OCI-LY1 (cell line): Measurements from ENCODE around the gene CHST11.

Experiments used
- H2AFZ ChIP-seq: fragments of 200-600 bp; sonication (generic), shearing (Covaris generic); 2 replicates; pipeline ENCODE4 v1.6.0; 2014; ENCODE audit warnings: antibody characterized with exemption, mild to moderate bottlenecking, low read length
- H3F3A ChIP-seq: fragments of 200-600 bp; sonication (generic), shearing (Covaris generic); 2 replicates; pipeline ENCODE4 v1.6.0; 2014; ENCODE audit warnings: mild to moderate bottlenecking, antibody characterized with exemption, low read length, moderate library complexity; ENCODE audit not compliant: insufficient read depth
- H3K27ac ChIP-seq: fragments of 200-600 bp; sonication (generic); 2 replicates; pipeline ENCODE4 v1.5.1; 2014; ENCODE audit warnings: low read length, mixed run types, mild to moderate bottlenecking, low read depth; ENCODE audit not compliant: poor library complexity, severe bottlenecking
- H3K27me3 ChIP-seq: fragments of 200-600 bp; sonication (generic); 2 replicates; pipeline ENCODE4 v1.6.0; 2014; ENCODE audit warnings: antibody characterized with exemption, mild to moderate bottlenecking, low read length, moderate library complexity; ENCODE audit not compliant: insufficient read depth
- H3K36me3 ChIP-seq: fragments of 200-600 bp; sonication (generic); 2 replicates; pipeline ENCODE4 v1.6.1; 2014; ENCODE audit warnings: mild to moderate bottlenecking, antibody characterized with exemption, low read length, moderate library complexity, mixed read lengths; ENCODE audit not compliant: insufficient read depth
- H3K4me1 ChIP-seq: fragments of 200-600 bp; sonication (generic); 2 replicates; pipeline ENCODE4 v1.5.1; 2014; ENCODE audit warnings: mild to moderate bottlenecking, low read length, moderate library complexity; ENCODE audit not compliant: insufficient read depth, severe bottlenecking
- H3K4me2 ChIP-seq: fragments of 200-600 bp; sonication (generic), shearing (Covaris generic); 2 replicates; pipeline ENCODE4 v1.6.1; 2014; ENCODE audit warnings: low read length
- H3K4me3 ChIP-seq: fragments of 200-600 bp; sonication (generic); 2 replicates; pipeline ENCODE4 v1.5.1; 2014; ENCODE audit warnings: low read length, low read depth, mild to moderate bottlenecking, mixed read lengths; ENCODE audit not compliant: poor library complexity, severe bottlenecking
- H3K79me2 ChIP-seq: fragments of 200-600 bp; shearing (Covaris generic); 2 replicates; pipeline ENCODE4 v1.6.1; 2016; ENCODE audit warnings: mixed run types, low read length, mixed read lengths; ENCODE audit not compliant: insufficient read depth
- H3K9ac ChIP-seq: fragments of 200-600 bp; sonication (generic), shearing (Covaris generic); 2 replicates; pipeline ENCODE4 v1.6.1; 2014; ENCODE audit warnings: mild to moderate bottlenecking, low read length, mixed read lengths
- H3K9me2 ChIP-seq: fragments of 200-600 bp; sonication (generic), shearing (Covaris generic); 2 replicates; pipeline ENCODE4 v1.6.1; 2014; ENCODE audit warnings: low read depth, mild to moderate bottlenecking, low read length, mixed read lengths
- H3K9me3 ChIP-seq: fragments of 200-600 bp; shearing (Covaris generic); 2 replicates; pipeline ENCODE4 v1.6.1; 2014; ENCODE audit warnings: low read length, mixed read lengths
- H4K20me1 ChIP-seq: fragments of 200-600 bp; sonication (generic), shearing (Covaris generic); 2 replicates; pipeline ENCODE4 v1.6.0; 2016; ENCODE audit warnings: mild to moderate bottlenecking, low read length; ENCODE audit not compliant: insufficient read depth
- EZH2 ChIP-seq: fragments of 200-600 bp; sonication (generic), shearing (Covaris generic); IDR thresholded peaks from 2 replicates; pipeline ENCODE4 v1.8.0; 2017; ENCODE audit warnings: borderline replicate concordance, mixed run types, mild to moderate bottlenecking, antibody characterized with exemption, low read length, moderate library complexity, mixed read lengths
- TF ChIP-seq, protein P1 (sequence below): fragments of 200-600 bp; sonication (generic), shearing (Covaris generic); IDR thresholded peaks from 2 replicates; pipeline ENCODE4 v1.5.1; 2017; ENCODE audit warnings: mild to moderate bottlenecking, antibody characterized with exemption, low read length, moderate library complexity, mixed read lengths

CHST11 gene

DNA sequence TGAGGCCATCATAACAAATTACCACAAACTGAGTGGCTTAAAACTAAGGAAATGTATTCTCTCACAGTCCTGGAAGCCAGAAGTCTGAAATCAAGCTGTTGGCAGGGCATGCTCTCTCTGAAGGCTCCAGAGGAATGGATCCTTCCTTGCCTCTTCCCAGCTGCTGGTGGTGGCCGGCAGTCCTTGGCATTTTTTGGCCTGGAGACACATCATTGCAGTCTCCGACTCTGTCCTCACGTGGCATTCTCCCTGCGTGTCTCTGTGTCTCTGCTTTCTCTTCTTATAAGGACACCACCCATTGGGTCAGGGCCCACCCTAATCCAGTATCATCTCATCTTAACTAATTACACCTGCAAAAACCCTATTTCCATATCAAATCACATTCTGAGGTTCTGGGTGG lies 295.3 kb downstream of the CHST11 start:
- Histone ChIP-seq H3K9ac (no peak overlapping the region), H3K79me2 (no peaks in the 10 kb centered on the region), H3K4me1 (peaks cover 17% of the 10 kb centered on the region), H4K20me1 (no peaks in the 10 kb centered on the region), H3K36me3 (no peaks in the 10 kb centered on the region), H3K4me3 (no peak overlapping the region), H3F3A (no peaks in the 10 kb centered on the region), H3K27me3 (no peaks in the 10 kb centered on the region), H2AFZ (no peak overlapping the region), H3K27ac (no peak overlapping the region), H3K9me3 (no peaks in the 10 kb centered on the region), H3K9me2 (no peaks in the 10 kb centered on the region), H3K4me2 (no peak overlapping the region)
- no peak for TF ChIP-seq EZH2
- TF ChIP-seq, protein P1, sequence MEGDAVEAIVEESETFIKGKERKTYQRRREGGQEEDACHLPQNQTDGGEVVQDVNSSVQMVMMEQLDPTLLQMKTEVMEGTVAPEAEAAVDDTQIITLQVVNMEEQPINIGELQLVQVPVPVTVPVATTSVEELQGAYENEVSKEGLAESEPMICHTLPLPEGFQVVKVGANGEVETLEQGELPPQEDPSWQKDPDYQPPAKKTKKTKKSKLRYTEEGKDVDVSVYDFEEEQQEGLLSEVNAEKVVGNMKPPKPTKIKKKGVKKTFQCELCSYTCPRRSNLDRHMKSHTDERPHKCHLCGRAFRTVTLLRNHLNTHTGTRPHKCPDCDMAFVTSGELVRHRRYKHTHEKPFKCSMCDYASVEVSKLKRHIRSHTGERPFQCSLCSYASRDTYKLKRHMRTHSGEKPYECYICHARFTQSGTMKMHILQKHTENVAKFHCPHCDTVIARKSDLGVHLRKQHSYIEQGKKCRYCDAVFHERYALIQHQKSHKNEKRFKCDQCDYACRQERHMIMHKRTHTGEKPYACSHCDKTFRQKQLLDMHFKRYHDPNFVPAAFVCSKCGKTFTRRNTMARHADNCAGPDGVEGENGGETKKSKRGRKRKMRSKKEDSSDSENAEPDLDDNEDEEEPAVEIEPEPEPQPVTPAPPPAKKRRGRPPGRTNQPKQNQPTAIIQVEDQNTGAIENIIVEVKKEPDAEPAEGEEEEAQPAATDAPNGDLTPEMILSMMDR = no peak

DNA sequence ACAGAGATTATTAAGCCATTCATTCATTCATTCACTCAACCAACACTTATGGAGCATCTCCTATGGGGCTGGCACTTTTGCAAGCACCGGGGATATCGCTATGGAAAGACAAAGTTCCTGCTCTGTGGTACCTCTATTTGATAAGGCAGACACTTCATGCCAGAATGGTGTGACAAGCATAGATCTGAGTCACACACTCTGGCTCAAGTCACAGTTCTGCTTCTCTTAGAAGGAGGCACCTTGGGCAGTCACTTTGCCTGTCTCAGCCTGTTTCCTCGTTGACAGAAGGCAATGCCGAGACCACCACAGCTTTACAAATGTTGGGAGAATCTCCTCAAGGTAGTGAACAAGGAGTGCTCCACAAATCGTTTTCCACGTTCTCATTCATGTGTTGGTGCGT lies 296.1 kb downstream of the CHST11 start:
- Histone ChIP-seq H3K9me3 (no peaks in the 10 kb centered on the region), H3K27ac (no peak overlapping the region), H3F3A (no peaks in the 10 kb centered on the region), H3K4me2 (no peak overlapping the region), H4K20me1 (no peaks in the 10 kb centered on the region), H3K79me2 (no peaks in the 10 kb centered on the region), H3K4me3 (no peak overlapping the region), H3K36me3 (peaks cover 6% of the 10 kb centered on the region; the same call in 1 of the 2 replicates), H2AFZ (no peak overlapping the region), H3K27me3 (no peaks in the 10 kb centered on the region), H3K9me2 (no peaks in the 10 kb centered on the region), H3K9ac (no peak overlapping the region), H3K4me1 (peaks cover 13% of the 10 kb centered on the region)
- TF ChIP-seq, protein P1 = no peak
- no peak for TF ChIP-seq EZH2

DNA sequence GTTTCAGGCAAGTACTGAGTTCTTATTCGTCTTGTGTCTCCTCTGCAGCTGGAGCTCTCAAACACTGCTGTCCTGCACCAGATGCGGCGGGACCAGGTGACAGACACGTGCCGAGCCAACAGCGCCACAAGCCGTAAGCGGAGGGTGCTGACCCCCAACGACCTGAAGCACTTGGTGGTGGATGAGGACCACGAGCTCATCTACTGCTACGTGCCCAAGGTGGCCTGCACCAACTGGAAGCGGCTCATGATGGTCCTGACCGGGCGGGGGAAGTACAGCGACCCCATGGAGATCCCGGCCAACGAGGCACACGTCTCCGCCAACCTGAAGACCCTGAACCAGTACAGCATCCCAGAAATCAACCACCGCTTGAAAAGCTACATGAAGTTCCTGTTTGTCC lies 300.2 kb downstream of the CHST11 start:
- H3F3A ChIP-seq = no peaks in the 10 kb centered on the region
- TF ChIP-seq, protein P1 = no peak
- no peak for TF ChIP-seq EZH2
- no peak overlapping the region for H3K4me2 ChIP-seq
- H2AFZ ChIP-seq = no peak overlapping the region
- no peaks in the 10 kb centered on the region for H3K9me2 ChIP-seq
- peaks cover 9% of the 10 kb centered on the region; the same call in 1 of the 2 replicates for H3K36me3 ChIP-seq
- H4K20me1 ChIP-seq = no peaks in the 10 kb centered on the region
- no peaks in the 10 kb centered on the region for H3K79me2 ChIP-seq
- no peak overlapping the region for H3K27ac ChIP-seq
- no peak overlapping the region for H3K4me3 ChIP-seq
- no peaks in the 10 kb centered on the region for H3K27me3 ChIP-seq
- H3K9ac ChIP-seq = no peak overlapping the region
- H3K4me1 ChIP-seq = no peaks in the 10 kb centered on the region
- no peaks in the 10 kb centered on the region for H3K9me3 ChIP-seq
